AG20443 (cell line): ENCODE results near the gene VAC14.
"Not testable (repeated sequence)": the region's sequence is repeated elsewhere in the genome, so short reads cannot be mapped to it uniquely, and the experiment has no call there.

Experiments used
- DNase-seq: peaks from one replicate; pipeline ENCODE4 v3.0.0; 2012; ENCODE audit warnings: low spot score, mixed read lengths

Gene VAC14

GRCh38 chr16:70743791-70744190 lies 57.2 kb downstream of the VAC14 start:
- DNase-seq, result no peak

GRCh38 chr16:70742967-70743366 lies 58.0 kb downstream of the VAC14 start:
- DNase-seq, result not testable (repeated sequence)

- no peak for DNase-seq
Observed at GRCh38 chr16:70741783-70742125, 59.2 kb downstream of the VAC14 start.

GRCh38 chr16:70740914-70741782 lies 59.8 kb downstream of the VAC14 start:
- DNase-seq, result peak; percentile 70

- DNase-seq, result no peak
Observed at GRCh38 chr16:70740174-70740913, 60.6 kb downstream of the VAC14 start.

- DNase-seq, result no peak
Observed at GRCh38 chr16:70739389-70739788, 61.6 kb downstream of the VAC14 start.

GRCh38 chr16:70738083-70738977 lies 62.6 kb downstream of the VAC14 start:
- peak; percentile 87 for DNase-seq

- peak; percentile 93 for DNase-seq
Observed at GRCh38 chr16:70737377-70738082, 63.4 kb downstream of the VAC14 start.

GRCh38 chr16:70736465-70737376 lies 64.2 kb downstream of the VAC14 start:
- no peak for DNase-seq

- peak; percentile 87 for DNase-seq
Observed at GRCh38 chr16:70735141-70735979, 65.6 kb downstream of the VAC14 start.

- DNase-seq, result no peak
Observed at GRCh38 chr16:70734522-70735095, 66.3 kb downstream of the VAC14 start.

GRCh38 chr16:70730944-70731343 lies 70.0 kb downstream of the VAC14 start:
- no peak for DNase-seq

GRCh38 chr16:70730031-70730430 lies 70.9 kb downstream of the VAC14 start:
- DNase-seq, result no peak

- DNase-seq, result no peak
Observed at GRCh38 chr16:70729292-70729691, 71.7 kb downstream of the VAC14 start.

GRCh38 chr16:70728150-70728549 lies 72.8 kb downstream of the VAC14 start:
- no peak for DNase-seq

- no peak for DNase-seq
Observed at GRCh38 chr16:70726892-70727361, 74.0 kb downstream of the VAC14 start.

GRCh38 chr16:70725912-70726828 lies 74.8 kb downstream of the VAC14 start:
- DNase-seq, result no peak
